Parathyroid adenoma (tissue), 2 donors: ENCODE data around the gene SMARCA2.

ENCODE experiments used
- H2AFZ ChIP-seq: fragments of 300-600 bp; sonication (generic); one replicate; pipeline ENCODE4 v1.7.0; 2017; ENCODE audit warnings: antibody characterized with exemption, mild to moderate bottlenecking
- H3K27ac ChIP-seq: fragments of 300-600 bp; sonication (generic); one replicate; pipeline ENCODE4 v1.7.0; 2017
- H3K27me3 ChIP-seq: fragments of 300-600 bp; sonication (generic); one replicate; pipeline ENCODE4 v1.7.0; 2017; ENCODE audit warnings: low read length; ENCODE audit not compliant: control insufficient read depth, insufficient read depth
- H3K36me3 ChIP-seq: fragments of 300-600 bp; sonication (generic); one replicate; pipeline ENCODE4 v1.7.0; 2017; ENCODE audit warnings: low read length; ENCODE audit not compliant: control insufficient read depth, insufficient read depth
- H3K4me1 ChIP-seq: fragments of 300-600 bp; sonication (generic); one replicate; pipeline ENCODE4 v1.7.0; 2017; ENCODE audit warnings: control low read depth
- H3K4me2 ChIP-seq: fragments of 300-600 bp; sonication (generic); one replicate; pipeline ENCODE4 v1.7.0; 2017; ENCODE audit warnings: low read length
- H3K4me3 ChIP-seq: fragments of 300-600 bp; sonication (generic); one replicate; pipeline ENCODE4 v1.7.0; 2017; ENCODE audit warnings: low read depth, low read length
- H3K79me2 ChIP-seq: fragments of 300-600 bp; sonication (generic); one replicate; pipeline ENCODE4 v1.7.0; 2017; ENCODE audit warnings: control low read depth
- H3K9ac ChIP-seq: fragments of 300-600 bp; sonication (generic); one replicate; pipeline ENCODE4 v1.7.0; 2017; ENCODE audit warnings: mild to moderate bottlenecking
- H3K9me3 ChIP-seq: fragments of 300-600 bp; sonication (generic); one replicate; pipeline ENCODE4 v1.7.0; 2017; ENCODE audit warnings: low read length; ENCODE audit not compliant: control insufficient read depth
- TF ChIP-seq, protein P1 (sequence below): fragments of 300-600 bp; sonication (generic); IDR thresholded peaks from one replicate; pipeline ENCODE4 v1.7.0; 2017; ENCODE audit warnings: antibody characterized with exemption, mild to moderate bottlenecking
- donor health status: primary hyperparathyroidism.

The SMARCA2 gene

GRCh38 chr9:2126331-2126803 lies 111.2 kb downstream of the SMARCA2 start:
- Histone ChIP-seq H3K9me3 (no peaks in the 10 kb centered on the region), H3K79me2 (peaks cover 11% of the 10 kb centered on the region), H3K4me2 (peak overlapping the region; percentile 61), H3K4me1 (peaks cover 22% of the 10 kb centered on the region), H3K9ac (no peak overlapping the region), H3K4me3 (peak overlapping the region; percentile 23), H3K36me3 (no peaks in the 10 kb centered on the region), H3K27ac (peak overlapping the region; percentile 66), H3K27me3 (no peaks in the 10 kb centered on the region), H2AFZ (no peak overlapping the region)
- TF ChIP-seq, protein P1, sequence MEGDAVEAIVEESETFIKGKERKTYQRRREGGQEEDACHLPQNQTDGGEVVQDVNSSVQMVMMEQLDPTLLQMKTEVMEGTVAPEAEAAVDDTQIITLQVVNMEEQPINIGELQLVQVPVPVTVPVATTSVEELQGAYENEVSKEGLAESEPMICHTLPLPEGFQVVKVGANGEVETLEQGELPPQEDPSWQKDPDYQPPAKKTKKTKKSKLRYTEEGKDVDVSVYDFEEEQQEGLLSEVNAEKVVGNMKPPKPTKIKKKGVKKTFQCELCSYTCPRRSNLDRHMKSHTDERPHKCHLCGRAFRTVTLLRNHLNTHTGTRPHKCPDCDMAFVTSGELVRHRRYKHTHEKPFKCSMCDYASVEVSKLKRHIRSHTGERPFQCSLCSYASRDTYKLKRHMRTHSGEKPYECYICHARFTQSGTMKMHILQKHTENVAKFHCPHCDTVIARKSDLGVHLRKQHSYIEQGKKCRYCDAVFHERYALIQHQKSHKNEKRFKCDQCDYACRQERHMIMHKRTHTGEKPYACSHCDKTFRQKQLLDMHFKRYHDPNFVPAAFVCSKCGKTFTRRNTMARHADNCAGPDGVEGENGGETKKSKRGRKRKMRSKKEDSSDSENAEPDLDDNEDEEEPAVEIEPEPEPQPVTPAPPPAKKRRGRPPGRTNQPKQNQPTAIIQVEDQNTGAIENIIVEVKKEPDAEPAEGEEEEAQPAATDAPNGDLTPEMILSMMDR: no peak

DNA sequence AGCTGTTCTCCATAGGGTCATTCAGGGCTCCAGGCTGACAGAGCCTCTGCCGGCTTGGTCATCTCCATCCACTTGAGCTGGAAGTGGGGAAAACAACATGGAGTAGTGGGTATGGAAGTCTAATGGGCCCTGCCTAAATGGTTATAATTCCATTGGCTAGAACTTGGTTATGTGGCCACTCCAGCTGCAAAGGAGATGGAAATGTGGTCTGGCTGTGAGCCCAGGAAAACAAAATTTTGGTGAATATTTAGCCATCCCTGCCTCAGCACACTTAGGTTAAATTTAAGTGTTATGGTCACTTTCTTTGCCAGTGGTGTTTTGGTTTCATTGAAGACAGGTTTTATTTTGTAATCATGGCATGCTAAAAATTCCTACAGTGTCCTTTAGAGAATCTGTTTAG lies 112.3 kb downstream of the SMARCA2 start:
- no peaks in the 10 kb centered on the region for H3K27me3 ChIP-seq
- peak overlapping the region; percentile 32 for H3K27ac ChIP-seq
- H3K9me3 ChIP-seq: no peaks in the 10 kb centered on the region
- H2AFZ ChIP-seq: no peak overlapping the region
- H3K4me3 ChIP-seq: no peak overlapping the region
- no peaks in the 10 kb centered on the region for H3K36me3 ChIP-seq
- no peak overlapping the region for H3K9ac ChIP-seq
- peaks cover 11% of the 10 kb centered on the region for H3K79me2 ChIP-seq
- peaks cover 22% of the 10 kb centered on the region for H3K4me1 ChIP-seq
- no peak overlapping the region for H3K4me2 ChIP-seq
- TF ChIP-seq, protein P1: no peak

DNA sequence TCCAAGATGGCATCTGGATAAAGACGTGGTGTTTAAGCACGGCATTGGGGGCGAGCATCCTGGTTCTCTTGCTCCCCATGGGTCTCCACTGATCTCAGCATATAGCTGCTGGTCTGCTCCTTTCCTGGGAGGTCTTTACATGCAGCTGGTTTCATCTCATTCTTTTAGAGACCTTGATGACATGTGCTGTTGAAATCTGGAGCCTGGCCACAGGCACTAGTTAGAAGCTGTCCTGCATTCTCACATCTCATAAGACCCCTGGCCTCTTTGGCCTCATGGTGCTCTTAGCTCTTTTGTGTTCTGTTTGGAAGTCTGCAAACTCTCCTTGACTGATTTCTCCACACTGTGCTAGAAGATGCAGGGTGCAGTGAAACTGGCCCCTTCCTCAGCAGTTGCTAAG lies 113.0 kb downstream of the SMARCA2 start:
- Histone ChIP-seq H3K27ac (no peak overlapping the region), H3K4me2 (no peak overlapping the region), H3K9me3 (no peaks in the 10 kb centered on the region), H3K27me3 (no peaks in the 10 kb centered on the region), H3K79me2 (peaks cover 12% of the 10 kb centered on the region), H3K4me3 (no peak overlapping the region), H2AFZ (no peak overlapping the region), H3K4me1 (peaks cover 22% of the 10 kb centered on the region), H3K9ac (no peak overlapping the region), H3K36me3 (no peaks in the 10 kb centered on the region)
- TF ChIP-seq, protein P1: no peak

- H3K4me1 ChIP-seq: peaks cover 22% of the 10 kb centered on the region
- no peak overlapping the region for H2AFZ ChIP-seq
- no peaks in the 10 kb centered on the region for H3K36me3 ChIP-seq
- H3K27me3 ChIP-seq: no peaks in the 10 kb centered on the region
- H3K4me3 ChIP-seq: no peak overlapping the region
- TF ChIP-seq, protein P1: no peak
- H3K9me3 ChIP-seq: no peaks in the 10 kb centered on the region
- H3K4me2 ChIP-seq: no peak overlapping the region
- no peak overlapping the region for H3K27ac ChIP-seq
- H3K79me2 ChIP-seq: peaks cover 14% of the 10 kb centered on the region
- no peak overlapping the region for H3K9ac ChIP-seq
Observed at GRCh38 chr9:2128618-2129017, 113.5 kb downstream of the SMARCA2 start.

GRCh38 chr9:2130941-2131340 lies 115.8 kb downstream of the SMARCA2 start:
- Histone ChIP-seq H3K4me3 (no peak overlapping the region), H3K36me3 (no peaks in the 10 kb centered on the region), H3K9me3 (no peaks in the 10 kb centered on the region), H3K79me2 (peaks cover 24% of the 10 kb centered on the region), H3K27me3 (no peaks in the 10 kb centered on the region), H3K27ac (no peak overlapping the region), H3K4me1 (peaks cover 13% of the 10 kb centered on the region), H2AFZ (no peak overlapping the region), H3K9ac (no peak overlapping the region), H3K4me2 (no peak overlapping the region)
- TF ChIP-seq, protein P1: no peak
